Caco-2 (cell line): ENCODE results near the gene AGTRAP. TPM values are rescaled to one million over a fixed set of nuclear protein-coding genes. Genes with fewer than 3 reads are reported as not detected.

Source experiments
- BruUV-seq: library from RNA; stranded (reverse); fragments of 400-500 nt; replicated peaks from 2 replicates; lab custom pipeline; 2021; lab: Mats Ljungman, UMichigan
- CTCF ChIA-PET: fragments of 300-600 bp; sonication (Branson Sonifier 250); formaldehyde crosslinking; loops from one replicate; lab custom pipeline; 2022; ENCODE audit warnings: antibody characterized with exemption; lab: Charles Lee
- POLR2A ChIA-PET: fragments of 300-600 bp; sonication (Branson Sonifier 250); formaldehyde crosslinking; loops from one replicate; lab custom pipeline; 2022; ENCODE audit warnings: antibody characterized with exemption; lab: Charles Lee
- DNase-seq, 2 experiments: peaks; one replicate each; pipeline versions ENCODE4 v3.0.0 to v3.0.0-alpha.2; 2020 to 2022
- H3K27me3 ChIP-seq: replicated peaks from 2 replicates; pipeline ENCODE4 v1.6.0; 2011; ENCODE audit warnings: low read length; ENCODE audit not compliant: control insufficient read depth, insufficient read depth
- H3K36me3 ChIP-seq: 2 replicates; pipeline ENCODE4 v1.5.1; 2011; ENCODE audit warnings: low read length; ENCODE audit not compliant: control insufficient read depth, insufficient read depth
- H3K4me1 ChIP-seq: fragments of 250-450 bp; sonication (Bioruptor Pico); 2 replicates; pipeline ENCODE4 v1.5.1; 2020; ENCODE audit warnings: mild to moderate bottlenecking
- H3K4me3 ChIP-seq: 2 replicates; pipeline ENCODE4 v1.5.1; 2011; ENCODE audit warnings: low read depth, mild to moderate bottlenecking, control low read depth, low read length
- H3K9me3 ChIP-seq: fragments of 250-450 bp; sonication (Bioruptor Pico); 2 replicates; pipeline ENCODE4 v1.5.1; 2020; ENCODE audit warnings: mild to moderate bottlenecking, moderate library complexity
- H3K27ac Mint-ChIP-seq: one replicate; pipeline ENCODE4 v1.8.0; 2022; ENCODE audit warnings: mixed read lengths; ENCODE audit not compliant: unreplicated experiment
- H3K27me3 Mint-ChIP-seq: one replicate; pipeline ENCODE4 v1.8.0; 2022; ENCODE audit warnings: mixed read lengths; ENCODE audit not compliant: insufficient read depth, unreplicated experiment
- H3K36me3 Mint-ChIP-seq: one replicate; pipeline ENCODE4 v1.8.0; 2022; ENCODE audit warnings: mild to moderate bottlenecking, mixed read lengths; ENCODE audit not compliant: insufficient read depth, unreplicated experiment
- H3K4me1 Mint-ChIP-seq: one replicate; pipeline ENCODE4 v1.8.0; 2022; ENCODE audit warnings: low read depth, mixed read lengths; ENCODE audit not compliant: unreplicated experiment
- H3K4me3 Mint-ChIP-seq: one replicate; pipeline ENCODE4 v1.8.0; 2022; ENCODE audit warnings: mild to moderate bottlenecking, moderate library complexity, mixed read lengths; ENCODE audit not compliant: unreplicated experiment
- H3K9me3 Mint-ChIP-seq: one replicate; pipeline ENCODE4 v1.8.0; 2022; ENCODE audit warnings: mixed read lengths; ENCODE audit not compliant: unreplicated experiment
- CTCF ChIP-seq, 2 experiments: fragments of 200-600 bp in 1 of 2; IDR thresholded peaks; 1 replicate in 1 of 2; 2 replicates in 1 of 2; pipeline versions ENCODE4 v1.5.1 to v1.8.0; 2011 to 2022; ENCODE audit warnings: antibody characterized with exemption in 1 of 2, control low read depth in 1 of 2, inconsistent platforms in 1 of 2, low read depth in 1 of 2, low read length in 1 of 2, mild to moderate bottlenecking in 1 of 2, moderate library complexity in 1 of 2; ENCODE audit not compliant: insufficient read depth in 1 of 2, severe bottlenecking in 1 of 2, unreplicated experiment in 1 of 2
- intact Hi-C: fragments of 100-400 bp; cut with micrococcal nuclease; formaldehyde crosslinking; loops from one replicate; pipeline ENCODE4 v1.10.0; 2022; ENCODE audit not compliant: unreplicated experiment
- total RNA-seq: library from RNA; stranded (reverse); gene quantifications from 2 replicates; pipeline ENCODE4 v1.2.3, GENCODE V29; 2022

AGTRAP gene
- total RNA-seq, 1 experiment from 2014 or later: 44.4 TPM

- Mint-ChIP-seq H3K9me3 (no peaks in the 10 kb centered on the region), H3K4me1 (peaks cover 13% of the 10 kb centered on the region), H3K27ac (no peak overlapping the region), H3K36me3 (no peaks in the 10 kb centered on the region), H3K4me3 (peak overlapping the region; percentile 77), H3K27me3 (peaks cover 25% of the 10 kb centered on the region)
- Histone ChIP-seq H3K27me3 (no peaks in the 10 kb centered on the region; the same call in 1 of the 2 replicates), H3K9me3 (no peaks in the 10 kb centered on the region), H3K4me1 (peaks cover 8% of the 10 kb centered on the region; the same call in 1 of the 2 replicates), H3K4me3 (peak overlapping the region; percentile 42), H3K36me3 (no peaks in the 10 kb centered on the region)
- peak in 1 of 2 experiments; percentile 27 for DNase-seq
- no TSS peak for BruUV-seq
- no peak for TF ChIP-seq CTCF (IDR thresholded peaks at IDR 0.05; ENCODE audit: insufficient read depth in 1 of 2, low read depth in 1 of 2, low read length in 1 of 2, severe bottlenecking in 1 of 2, unreplicated experiment in 1 of 2)
- POLR2A ChIA-PET: interaction anchor here (0.5 kb wide), 1 partner anchor 38 kb away, joined by 7 read pairs; no protein-coding TSS in a partner anchor
- CTCF ChIA-PET: interaction anchor here (1.0 to 1.8 kb wide), 2 partner anchors 27 to 37 kb away, joined by 3 to 7 read pairs; partner anchors contain the start of gene FBXO6
- intact Hi-C loops: loop anchor here (2.0 kb wide), 1 partner anchor 26 kb away; the partner anchor contains the start of gene FBXO6
Measured at GRCh38 chr1:11690397-11691301, 45.3 kb upstream of the AGTRAP start.

- no peaks in the 10 kb centered on the region for H3K36me3 ChIP-seq
- no TSS peak for BruUV-seq
- POLR2A ChIA-PET: no interaction called here
- peaks cover 13% of the 10 kb centered on the region for H3K4me1 Mint-ChIP-seq
- DNase-seq: peak in 1 of 2 experiments; percentile 27
- intact Hi-C loops: loop anchor here (2.0 kb wide), 1 partner anchor 27 kb away; the partner anchor contains the start of gene FBXO6
- peak within 1 kb of the TSS; percentile 42 for H3K4me3 ChIP-seq
- no peaks in the 10 kb centered on the region for H3K9me3 ChIP-seq
- H3K36me3 Mint-ChIP-seq: no peaks in the 10 kb centered on the region
- CTCF ChIA-PET: interaction anchor here (1.0 to 1.8 kb wide), 2 partner anchors 27 to 38 kb away, joined by 3 to 7 read pairs; partner anchors contain the start of gene FBXO6
- H3K4me3 Mint-ChIP-seq: peak within 1 kb of the TSS; percentile 80
- no peaks in the 10 kb centered on the region; the same call in 1 of the 2 replicates for H3K27me3 ChIP-seq
- H3K27me3 Mint-ChIP-seq: peaks cover 25% of the 10 kb centered on the region
- TF ChIP-seq CTCF (IDR thresholded peaks at IDR 0.05; ENCODE audit: insufficient read depth in 1 of 2, low read depth in 1 of 2, low read length in 1 of 2, severe bottlenecking in 1 of 2, unreplicated experiment in 1 of 2): no peak
- no peaks in the 10 kb centered on the region for H3K9me3 Mint-ChIP-seq
- H3K27ac Mint-ChIP-seq: no peak within 1 kb of the TSS
- H3K4me1 ChIP-seq: peaks cover 8% of the 10 kb centered on the region; the same call in 1 of the 2 replicates
Measured at GRCh38 chr1:11691302-11691914, 44.5 kb upstream of the AGTRAP start, which contains the start of gene DRAXIN. Gene DRAXIN, plus strand, starts transcription at chr1:11691710. Its CDS starts 14,549 bp downstream, at chr1:11706259.
